Measurements from ENCODE around the gene BCORL1.

Gene BCORL1

GRCh38 chrX:130012683-130013082, 30.2 kb downstream of the BCORL1 start:
- DNase-seq: no peak

DNA sequence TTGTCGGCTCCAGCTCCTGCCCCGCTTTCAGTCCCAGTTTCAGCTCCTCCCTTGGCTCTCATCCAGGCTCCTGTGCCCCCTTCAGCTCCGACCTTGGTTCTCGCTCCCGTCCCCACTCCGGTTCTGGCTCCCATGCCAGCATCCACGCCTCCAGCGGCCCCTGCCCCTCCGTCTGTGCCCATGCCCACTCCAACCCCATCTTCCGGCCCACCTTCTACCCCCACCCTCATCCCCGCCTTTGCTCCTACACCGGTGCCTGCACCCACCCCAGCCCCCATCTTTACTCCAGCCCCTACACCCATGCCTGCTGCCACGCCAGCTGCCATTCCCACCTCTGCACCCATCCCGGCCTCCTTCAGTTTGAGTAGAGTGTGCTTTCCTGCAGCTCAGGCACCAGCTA, 31.2 kb downstream of the BCORL1 start:
- no peak for DNase-seq

DNA sequence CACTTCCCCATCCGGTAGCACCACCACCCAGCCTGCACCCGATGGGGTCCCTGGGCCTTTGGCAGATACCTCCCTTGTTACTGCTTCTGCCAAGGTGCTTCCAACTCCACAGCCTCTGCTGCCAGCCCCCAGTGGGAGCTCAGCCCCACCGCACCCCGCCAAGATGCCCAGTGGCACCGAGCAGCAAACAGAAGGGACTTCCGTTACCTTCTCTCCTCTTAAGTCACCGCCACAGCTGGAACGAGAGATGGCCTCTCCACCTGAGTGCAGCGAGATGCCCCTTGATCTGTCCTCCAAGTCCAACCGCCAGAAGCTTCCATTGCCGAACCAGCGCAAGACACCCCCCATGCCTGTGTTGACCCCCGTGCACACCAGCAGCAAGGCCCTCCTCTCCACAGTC, 31.9 kb downstream of the BCORL1 start:
- no peak for DNase-seq

DNA sequence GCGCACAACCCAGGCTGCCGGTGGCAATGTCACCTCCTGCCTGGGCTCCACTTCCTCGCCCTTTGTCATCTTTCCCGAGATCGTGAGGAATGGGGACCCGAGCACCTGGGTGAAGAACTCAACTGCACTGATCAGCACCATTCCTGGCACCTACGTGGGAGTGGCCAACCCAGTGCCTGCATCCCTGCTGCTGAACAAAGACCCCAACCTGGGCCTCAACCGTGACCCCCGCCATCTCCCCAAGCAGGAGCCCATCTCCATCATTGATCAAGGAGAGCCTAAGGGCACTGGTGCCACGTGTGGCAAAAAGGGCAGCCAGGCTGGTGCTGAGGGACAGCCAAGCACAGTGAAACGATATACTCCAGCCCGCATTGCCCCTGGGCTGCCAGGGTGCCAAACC, 32.3 kb downstream of the BCORL1 start:
- no peak for DNase-seq

DNA sequence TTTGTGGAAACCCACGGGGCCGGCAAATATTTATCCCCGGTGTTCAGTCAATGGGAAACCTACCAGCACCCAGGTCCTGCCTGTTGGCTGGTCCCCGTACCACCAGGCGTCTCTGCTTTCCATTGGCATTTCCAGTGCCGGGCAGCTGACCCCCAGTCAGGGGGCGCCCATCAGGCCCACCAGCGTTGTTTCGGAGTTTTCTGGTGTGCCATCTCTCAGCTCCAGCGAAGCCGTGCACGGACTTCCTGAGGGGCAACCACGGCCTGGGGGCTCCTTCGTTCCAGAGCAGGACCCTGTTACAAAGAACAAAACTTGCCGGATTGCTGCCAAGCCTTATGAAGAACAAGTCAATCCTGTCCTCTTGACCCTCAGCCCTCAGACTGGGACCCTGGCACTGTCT, 32.7 kb downstream of the BCORL1 start:
- DNase-seq: no peak

DNA sequence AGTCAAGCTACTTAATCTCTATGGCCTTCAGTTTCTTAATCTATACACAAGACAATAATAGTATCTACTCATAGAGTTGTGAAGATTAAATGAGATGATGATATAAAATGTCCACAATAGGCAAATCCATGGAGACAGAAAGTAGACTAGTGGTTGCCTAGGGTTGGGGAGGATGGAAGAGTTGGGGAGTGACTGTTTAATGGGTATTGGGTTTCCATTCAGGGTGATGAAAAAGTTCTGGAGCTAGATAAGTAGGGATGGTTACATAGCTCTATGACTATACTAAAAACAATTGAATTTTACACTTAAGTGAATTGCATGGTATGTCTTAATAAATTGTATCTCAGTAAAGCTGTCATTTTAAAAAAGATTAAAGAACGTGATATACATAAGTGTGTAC, 35.7 kb downstream of the BCORL1 start:
- DNase-seq: no peak

DNA sequence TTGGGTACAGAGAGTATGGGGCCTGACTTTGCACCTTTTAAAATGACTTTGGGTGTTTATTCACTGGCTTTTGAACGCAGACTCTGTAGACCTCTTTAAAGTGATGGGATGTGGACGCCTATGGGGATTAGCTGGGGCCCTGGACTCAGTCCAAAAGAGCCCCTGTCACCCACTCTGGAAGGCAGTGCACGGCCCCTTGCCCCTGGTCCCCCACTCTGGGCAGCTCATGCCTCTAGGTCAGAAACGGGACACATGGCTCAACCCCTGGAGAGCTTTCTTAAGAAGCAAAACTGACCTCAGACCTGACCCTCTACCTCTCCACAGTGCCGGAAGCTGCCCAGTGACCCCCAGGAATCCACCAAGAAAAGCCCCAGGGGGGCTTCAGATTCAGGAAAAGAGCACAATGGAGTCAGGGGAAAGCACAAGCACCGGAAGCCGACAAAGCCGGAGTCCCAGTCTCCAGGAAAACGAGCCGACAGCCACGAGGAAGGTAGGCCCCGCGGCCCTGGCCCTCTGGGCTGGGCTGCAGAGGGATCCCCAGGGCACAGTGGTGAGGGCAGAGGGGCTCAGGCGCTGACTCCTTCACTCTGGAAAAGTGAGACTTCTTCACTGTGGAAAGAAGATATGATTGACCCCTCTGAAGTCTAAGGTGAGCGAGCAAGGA, 38.4 kb downstream of the BCORL1 start:
- DNase-seq: no peak

- DNase-seq: peak; percentile 80
Measured at GRCh38 chrX:130024127-130024526, 41.7 kb downstream of the BCORL1 start.

DNA sequence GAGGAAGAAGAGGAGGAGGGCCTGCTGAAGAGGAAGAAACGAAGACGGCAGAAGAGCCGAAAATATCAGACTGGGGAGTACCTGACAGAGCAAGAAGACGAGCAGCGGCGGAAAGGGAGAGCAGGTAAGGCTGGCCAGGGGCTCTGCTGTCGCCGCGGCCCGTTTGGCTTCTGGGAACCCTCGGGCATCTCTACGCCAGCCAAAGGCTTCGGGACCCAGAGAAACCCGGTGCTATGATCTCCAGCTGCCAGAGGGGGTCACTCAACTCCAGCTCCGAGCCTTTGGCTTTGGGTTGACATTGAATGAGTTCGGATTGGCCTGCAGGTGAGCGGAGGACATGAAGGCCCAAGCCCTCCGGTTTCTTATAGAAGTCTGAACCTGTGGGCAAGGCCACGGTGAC, 42.8 kb downstream of the BCORL1 start:
- DNase-seq: no peak

GRCh38 chrX:130027569-130027968, 45.1 kb downstream of the BCORL1 start:
- DNase-seq: no peak

- peak; percentile 56 for DNase-seq
Measured at GRCh38 chrX:130028196-130028595, 45.8 kb downstream of the BCORL1 start.

DNA sequence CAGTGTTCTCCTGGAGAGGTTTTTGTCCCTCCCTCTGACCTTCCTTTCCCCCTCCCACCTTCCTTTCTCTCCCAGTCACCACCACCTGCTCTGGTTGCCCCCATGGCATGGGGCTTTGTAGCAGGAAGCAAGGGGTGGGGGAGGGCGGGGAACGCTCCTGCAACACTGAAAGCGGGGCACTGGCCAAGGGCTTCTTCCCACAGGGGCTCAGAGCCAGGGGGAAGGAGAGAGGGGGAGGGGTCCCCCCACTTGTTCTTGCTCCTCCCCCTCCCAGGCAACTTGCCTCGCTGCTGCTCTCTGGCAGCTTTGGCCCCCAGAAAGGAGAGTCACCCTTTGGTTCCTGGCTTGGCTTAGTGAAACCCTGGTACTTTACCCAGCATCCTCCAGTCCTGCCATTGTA, 48.4 kb downstream of the BCORL1 start:
- DNase-seq: no peak

GRCh38 chrX:130032552-130032951, 50.1 kb downstream of the BCORL1 start:
- no peak for DNase-seq

DNA sequence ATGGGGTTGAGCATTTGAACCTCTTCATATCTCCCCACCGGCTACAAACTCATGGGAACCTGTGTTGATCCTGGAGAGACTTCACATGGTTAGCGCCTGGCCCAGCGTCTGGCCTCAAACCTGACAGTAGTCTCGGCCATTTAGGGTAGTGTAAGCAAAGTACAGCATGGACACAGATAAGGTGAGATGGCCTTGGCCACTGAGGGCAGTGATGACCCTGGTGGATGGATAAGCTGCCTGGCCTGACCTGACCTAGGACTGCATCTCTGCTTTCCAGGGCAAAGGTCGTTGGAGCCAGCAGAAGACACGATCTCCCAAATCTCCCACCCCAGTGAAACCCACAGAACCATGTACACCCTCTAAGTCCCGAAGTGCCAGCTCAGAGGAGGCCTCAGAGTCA, 51.7 kb downstream of the BCORL1 start:
- DNase-seq: no peak

DNA sequence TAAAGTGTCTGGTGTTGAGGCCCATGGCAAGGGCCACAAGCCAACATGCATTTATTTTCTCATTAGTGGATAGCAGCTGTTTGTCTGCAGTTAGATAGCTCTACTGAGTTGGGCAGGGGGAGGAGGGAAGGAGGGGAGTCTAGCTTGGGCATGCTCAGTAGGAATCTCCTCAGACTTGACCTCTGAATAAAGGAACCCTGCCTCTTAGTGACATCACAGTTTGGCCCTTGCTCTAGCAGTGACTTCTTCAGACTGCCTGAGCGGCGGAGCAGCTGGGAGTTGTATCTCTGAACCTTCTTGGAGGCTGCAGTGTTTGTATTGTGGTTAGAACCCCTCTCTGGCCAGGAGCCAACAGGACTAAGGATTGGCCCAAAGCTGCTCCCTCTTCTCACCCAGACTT, 57.4 kb downstream of the BCORL1 start:
- DNase-seq: no peak

DNA sequence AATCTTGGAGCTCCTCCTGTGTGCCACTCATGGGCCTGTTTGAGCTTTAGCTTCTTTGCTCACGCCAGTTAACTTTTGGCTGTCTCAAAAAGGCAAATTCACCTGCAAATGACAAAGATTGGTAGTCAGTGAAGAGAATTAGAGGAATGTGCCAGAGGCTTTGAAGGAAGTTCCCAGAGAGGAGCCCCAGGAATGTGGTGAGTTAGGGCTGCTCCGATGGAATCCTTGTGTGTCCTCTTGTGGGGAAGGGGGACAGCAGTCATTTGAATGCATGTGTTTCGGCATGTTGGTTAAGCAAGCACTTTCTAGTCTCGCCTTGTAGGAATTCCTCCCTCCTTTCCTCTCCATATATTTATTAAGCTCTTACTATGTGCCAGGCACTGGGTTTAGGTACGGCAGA, 65.0 kb downstream of the BCORL1 start:
- no peak for DNase-seq

DNA sequence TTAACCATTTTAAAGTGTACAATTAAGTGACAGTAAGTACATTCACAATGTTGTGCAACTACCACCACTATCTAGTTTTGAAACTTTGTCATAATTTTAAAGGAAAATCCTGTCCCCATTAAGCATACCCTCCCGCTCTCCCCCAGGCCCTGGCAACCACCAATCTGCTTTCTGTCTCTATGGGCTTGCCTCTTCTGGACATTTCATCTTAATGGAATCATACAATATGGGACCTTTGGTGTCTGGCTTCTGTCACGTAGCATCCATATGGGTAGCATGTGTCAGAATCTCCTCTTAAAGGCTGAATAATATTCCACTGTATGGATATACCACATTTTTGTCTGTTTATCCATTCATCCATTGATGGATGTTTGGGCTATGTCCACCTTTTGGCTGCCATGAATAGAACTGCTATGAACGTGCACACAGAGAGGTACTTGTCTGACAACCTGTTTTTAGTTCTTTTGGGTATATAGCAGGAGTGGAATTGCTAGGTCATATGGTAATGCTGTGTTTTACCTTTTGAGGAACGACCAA, 66.3 kb downstream of the BCORL1 start:
- no peak for DNase-seq

- DNase-seq: no peak
Measured at GRCh38 chrX:130049821-130050220, 67.4 kb downstream of the BCORL1 start.

DNA sequence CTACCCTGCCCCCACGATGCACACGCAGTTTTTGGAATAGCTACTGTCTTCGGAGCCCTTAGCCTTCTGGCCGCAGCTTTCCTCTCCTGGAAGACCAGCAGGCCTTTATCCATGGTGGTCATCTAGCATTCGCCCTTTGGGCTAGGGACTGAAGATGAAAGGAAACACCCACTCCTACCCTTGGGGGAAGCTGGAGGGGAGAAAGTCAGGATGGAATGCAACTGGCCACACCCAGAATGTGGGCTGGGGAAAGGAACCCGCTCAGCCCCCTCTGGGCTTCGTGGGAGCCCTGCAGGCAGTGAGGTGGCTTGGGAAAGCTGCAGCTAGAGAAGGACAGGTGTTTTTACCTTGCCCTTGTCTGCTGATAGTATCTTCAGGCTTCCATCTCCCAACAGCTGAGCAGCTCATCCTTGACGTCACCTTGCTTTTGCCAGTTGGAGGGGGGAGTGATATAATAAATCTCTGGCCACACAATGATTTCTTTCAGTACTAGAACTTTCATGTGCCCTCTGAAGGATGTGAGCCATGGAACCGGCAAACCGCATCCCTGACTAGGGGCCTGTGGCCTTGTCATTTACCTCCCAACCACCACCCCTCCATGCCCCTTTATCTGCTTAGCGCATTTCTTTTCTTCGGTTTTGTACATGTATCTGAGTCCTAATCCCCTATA, 68.9 kb downstream of the BCORL1 start:
- no peak for DNase-seq

GRCh38 chrX:130053236-130053635, 70.8 kb downstream of the BCORL1 start:
- DNase-seq: no peak

DNA sequence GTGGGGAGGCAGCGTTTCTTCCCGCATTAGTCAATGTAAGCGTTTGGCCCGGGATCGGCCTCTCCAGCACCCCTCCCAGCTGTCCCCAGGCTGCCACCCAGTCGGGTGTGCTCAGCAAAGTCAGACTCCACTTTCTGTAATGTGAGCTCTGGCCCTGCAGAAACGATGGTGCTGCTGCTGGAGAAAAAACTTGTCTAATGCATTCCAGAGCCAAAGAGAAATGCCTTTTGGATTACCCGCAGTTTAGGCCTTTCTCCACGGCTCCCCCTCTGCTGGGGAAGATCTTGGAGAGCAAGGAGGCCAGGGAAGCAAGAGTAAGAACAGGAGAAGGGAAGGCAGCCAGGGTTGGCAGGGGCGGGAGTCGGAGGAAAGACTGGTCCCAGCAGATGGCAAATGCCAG, 72.7 kb downstream of the BCORL1 start:
- no peak for DNase-seq

GRCh38 chrX:130055899-130056298, 73.5 kb downstream of the BCORL1 start:
- no peak for DNase-seq

DNA sequence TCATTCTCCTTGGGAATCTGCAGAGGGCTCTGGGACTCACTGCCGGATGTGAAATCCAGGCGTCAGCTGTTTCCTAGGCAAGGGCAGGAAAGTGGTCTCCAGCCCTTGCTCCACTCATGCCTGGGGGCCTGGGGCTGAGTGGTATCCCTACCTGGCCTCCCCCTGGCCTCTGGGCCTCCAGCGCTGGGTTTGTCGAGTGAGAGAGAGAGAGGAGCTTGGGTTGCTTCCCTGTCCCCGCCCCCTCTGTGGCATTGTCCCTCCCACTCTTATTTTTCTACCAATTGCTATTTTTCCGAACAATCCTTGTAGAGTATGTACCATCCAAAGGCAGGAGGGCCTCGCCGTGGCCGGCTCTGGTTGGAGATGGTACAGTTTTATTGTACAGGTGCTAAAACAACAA, 74.8 kb downstream of the BCORL1 start:
- no peak for DNase-seq

DNA sequence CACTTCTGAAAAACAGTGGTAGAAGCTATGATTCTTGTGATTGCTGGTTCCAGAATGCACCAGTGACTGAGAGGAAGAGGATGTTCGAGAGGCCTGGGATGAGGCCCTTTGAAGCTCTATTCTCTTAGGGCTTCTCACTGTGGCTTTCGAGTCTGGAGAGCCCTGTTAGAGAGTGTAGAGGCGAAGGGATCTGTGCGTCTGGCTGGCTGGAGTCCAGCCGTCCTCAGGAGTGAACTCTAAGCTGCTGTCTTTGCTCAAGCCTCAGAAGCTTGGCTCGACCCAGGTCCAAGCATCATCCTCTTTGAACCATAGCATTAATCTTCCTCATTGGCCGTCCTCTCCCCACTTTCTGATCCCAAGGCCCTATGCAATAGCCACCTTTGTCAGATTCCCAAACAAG, 76.2 kb downstream of the BCORL1 start:
- DNase-seq: no peak

Data from activated CD4-positive, alpha-beta T cell treated with anti-CD3 and anti-CD28 coated beads, Interleukin-2, Interleukin-6, amounts not matched to agents 100 ng/mL and 50 ng/mL, durations not matched to agents 16 hours and 8 hours (primary cell).